ENCODE results near the gene LTF.

The LTF gene

GRCh38 chr3:46469680-46470357 lies 5.1 kb upstream of the LTF start:
- no peak for DNase-seq (ENCODE audit: low read depth, low spot score)

- DNase-seq (ENCODE audit: low read depth, low spot score) = no peak
Observed at GRCh38 chr3:46468753-46469600, 4.3 kb upstream of the LTF start.

DNA sequence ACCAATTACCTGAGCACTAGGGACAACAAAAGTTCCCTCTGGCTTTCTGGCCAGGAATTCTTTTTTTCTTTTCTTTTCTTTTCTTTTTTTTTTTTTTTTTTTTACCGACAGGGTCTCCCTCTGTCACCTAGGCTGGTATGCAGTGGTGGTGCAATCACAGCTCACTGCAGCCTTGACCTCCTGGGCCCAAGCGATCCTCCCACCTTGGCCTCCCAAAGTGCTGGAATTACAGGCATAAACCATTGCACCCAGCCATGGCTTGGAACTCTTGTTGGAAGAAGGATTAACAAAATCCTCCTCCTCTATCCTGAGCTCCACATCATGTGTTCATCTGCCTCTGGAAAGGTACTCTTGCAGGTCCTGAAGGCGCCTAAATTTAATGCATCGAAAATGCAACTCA lies 2.9 kb upstream of the LTF start:
- DNase-seq (ENCODE audit: low read depth, low spot score) = no peak

DNA sequence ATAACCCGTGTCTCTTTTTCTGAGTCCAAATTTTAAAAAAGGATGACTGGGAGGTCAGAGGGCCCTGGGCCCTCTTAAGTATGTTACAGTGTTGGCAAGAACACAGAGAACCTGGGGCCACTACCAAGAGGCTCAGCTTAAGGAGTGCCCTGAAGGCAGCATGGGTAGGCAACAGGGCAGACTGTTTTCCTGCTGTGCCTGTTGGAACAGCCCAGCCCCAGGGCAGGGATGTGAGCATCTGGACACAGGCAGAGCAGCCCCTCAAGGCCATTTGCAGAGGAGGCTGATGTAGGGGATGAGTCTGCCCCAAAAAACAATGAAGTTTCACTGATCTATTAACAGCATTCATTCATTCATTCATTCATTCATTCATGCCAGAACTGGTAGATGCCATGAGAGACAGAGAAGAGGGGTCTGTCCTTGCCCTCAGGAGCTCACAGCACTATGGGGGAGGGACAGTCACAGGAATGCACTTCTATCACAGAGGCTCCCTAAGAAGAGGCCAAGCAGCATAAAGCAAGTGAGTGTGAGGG lies 2.2 kb upstream of the LTF start:
- no peak for DNase-seq (ENCODE audit: low read depth, low spot score)

GRCh38 chr3:46466273-46466672 lies 1.6 kb upstream of the LTF start:
- no peak for DNase-seq (ENCODE audit: low read depth, low spot score)

- no peak for DNase-seq (ENCODE audit: low read depth, low spot score)
Observed at GRCh38 chr3:46465196-46465520, 453 bp upstream of the LTF start.

GRCh38 chr3:46463868-46464241 lies 850 bp downstream of the LTF start:
- no peak for DNase-seq (ENCODE audit: low read depth, low spot score)

GRCh38 chr3:46463120-46463867 lies 1.4 kb downstream of the LTF start:
- DNase-seq (ENCODE audit: low read depth, low spot score) = no peak

- DNase-seq (ENCODE audit: low read depth, low spot score) = no peak
Observed at GRCh38 chr3:46462511-46462910, 2.2 kb downstream of the LTF start.

DNA sequence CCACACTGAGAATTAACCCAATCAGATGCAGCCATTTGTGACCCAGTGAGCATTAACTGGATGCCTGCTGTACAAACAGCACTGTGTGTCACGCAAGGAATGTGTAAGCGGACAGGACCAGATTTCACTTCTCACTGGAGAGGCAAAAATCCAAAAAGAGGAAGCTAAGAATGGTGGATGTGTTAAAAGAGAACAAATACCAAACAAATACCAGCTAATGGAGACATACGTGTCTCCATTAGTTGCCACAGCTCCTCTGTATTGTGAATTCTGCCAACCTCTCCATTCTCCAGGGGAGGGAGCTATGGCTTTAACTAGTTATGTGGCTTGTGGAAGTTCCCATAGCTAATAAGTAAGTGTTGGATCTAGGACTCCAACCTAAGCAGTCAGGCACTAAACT lies 2.6 kb downstream of the LTF start:
- no peak for DNase-seq (ENCODE audit: low read depth, low spot score)

DNA sequence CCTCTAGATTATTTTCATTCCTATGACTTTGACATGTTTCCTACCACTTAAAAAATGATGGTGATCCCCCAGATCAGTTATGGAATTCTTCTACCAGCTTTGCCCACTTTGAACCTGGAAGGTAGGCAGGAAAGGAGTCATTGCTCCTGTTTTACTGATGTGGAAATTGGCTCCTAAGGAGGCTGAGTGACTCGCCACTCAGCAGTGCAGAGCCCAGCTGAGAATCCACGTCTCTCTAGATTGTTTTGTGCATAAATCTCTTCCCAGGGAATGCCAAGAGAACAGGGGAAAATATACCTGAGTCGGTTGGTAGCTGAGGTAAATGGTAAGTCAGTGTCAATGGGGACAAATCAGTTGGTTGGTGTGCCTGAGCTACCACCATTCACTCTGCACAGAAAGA lies 4.7 kb downstream of the LTF start:
- DNase-seq (ENCODE audit: low read depth, low spot score) = no peak

DNA sequence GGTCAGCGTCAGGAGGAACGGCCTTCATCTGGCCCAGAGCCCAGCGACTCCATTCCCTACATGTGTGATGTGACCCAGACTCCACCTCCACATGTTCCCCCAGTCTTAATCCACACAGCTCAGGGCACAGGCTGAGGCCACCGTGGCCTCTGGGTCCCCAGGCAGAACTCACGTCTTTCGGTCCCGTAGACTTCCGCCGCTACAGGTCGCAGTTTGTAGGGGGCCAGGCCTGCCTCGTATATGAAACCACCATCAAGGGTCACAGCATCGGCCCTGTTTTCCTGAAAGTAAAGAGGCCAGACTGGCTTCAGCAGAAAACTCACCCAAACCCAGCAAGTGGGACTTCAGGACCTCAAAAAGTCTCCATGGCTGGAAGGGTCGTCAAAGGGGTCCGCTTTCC lies 8.6 kb downstream of the LTF start:
- DNase-seq (ENCODE audit: low read depth, low spot score) = no peak

DNA sequence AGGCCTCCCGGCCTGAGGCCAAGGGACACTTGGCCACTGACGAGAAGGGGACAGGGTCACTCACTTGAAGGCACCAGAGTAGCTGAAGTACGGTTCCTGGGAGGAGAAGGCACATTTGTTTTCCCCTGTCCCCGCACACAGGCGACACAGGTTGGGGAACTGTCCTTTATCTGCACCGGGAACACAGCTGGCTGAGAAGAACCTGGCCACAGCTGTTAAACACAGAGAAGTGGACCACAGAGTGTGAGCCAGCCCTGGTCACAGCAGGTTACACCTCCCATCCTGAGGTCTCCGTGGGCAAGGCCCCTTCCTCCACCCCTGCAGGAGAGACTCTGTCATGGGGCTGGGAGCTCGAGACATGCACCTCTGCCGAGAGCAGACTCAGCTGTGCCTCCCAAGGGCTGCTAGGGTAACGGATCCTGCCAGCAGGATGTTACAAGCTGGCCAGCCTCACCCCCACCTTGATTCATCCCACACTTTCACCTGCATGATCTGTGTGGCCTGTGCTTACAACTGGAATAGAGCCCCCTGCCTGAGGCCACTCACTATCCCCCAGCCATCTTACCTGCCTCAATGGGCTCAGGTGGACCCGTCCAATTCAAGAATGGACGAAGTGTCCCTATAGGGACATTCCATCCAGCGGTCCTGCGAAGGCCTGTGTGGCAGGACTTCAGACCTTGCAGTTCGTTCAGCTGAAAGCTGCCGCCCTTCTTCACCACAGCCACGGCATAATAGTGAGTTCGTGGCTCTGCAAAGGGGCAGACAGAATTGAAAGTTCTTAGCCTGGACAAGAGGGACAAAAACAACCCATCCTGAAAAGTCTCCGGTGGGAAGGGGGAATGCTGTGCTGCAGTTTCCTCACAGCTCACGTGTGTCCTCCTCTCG lies 9.2 kb downstream of the LTF start:
- DNase-seq (ENCODE audit: low read depth, low spot score) = no peak

- DNase-seq (ENCODE audit: low read depth, low spot score) = no peak
Observed at GRCh38 chr3:46454606-46455005, 10.1 kb downstream of the LTF start.

DNA sequence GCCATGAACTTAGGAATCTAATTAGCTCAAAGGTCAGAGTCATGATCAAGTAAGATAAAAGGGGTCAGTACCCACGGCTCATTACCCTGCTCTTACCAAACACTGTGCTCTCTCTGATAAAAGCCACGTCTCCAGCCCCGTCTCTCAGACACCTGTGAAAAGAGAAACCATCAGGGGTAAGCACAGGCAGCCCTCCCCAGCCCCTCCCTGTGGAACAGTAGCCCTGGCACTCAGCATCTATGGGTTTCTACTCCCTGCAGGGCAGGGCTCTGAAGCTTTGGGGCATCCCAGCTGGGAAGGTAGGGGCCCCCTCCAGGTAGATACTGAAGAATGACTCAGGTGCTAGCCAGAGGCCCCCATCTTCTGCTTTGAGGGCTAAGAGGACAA lies 10.5 kb downstream of the LTF start:
- no peak for DNase-seq (ENCODE audit: low read depth, low spot score)

DNA sequence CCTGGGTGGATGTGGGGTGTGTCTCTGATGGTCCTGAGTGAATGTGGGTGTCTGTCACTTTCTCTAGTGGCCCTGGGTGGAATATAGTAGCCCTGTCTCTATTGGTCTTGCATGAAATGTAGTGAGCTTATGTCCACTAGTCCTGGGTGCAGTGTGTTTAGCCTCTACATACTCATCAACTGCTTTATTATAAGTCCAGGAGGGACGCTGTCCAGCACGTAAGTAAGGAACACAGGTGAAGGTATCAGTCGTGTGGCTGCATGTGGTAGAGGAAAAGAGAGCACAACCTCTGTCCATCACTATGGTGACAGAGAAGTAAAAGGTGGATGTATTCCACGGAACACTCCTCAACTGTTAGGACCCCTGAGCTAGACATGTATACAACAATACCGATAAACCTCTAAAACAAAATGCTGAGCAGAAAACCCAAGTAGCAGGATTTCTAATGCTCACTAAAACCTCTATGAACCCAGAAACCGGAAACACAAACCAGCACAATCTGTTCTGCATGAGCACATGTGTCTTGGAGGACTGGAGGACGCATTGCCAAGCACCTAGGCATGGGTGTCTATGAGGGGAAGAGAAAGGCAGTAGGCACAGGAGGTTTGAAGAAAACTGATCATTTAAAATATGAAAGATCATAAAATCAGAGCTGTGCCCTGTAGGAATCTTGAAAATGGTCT lies 11.0 kb downstream of the LTF start:
- no peak for DNase-seq (ENCODE audit: low read depth, low spot score)

DNA sequence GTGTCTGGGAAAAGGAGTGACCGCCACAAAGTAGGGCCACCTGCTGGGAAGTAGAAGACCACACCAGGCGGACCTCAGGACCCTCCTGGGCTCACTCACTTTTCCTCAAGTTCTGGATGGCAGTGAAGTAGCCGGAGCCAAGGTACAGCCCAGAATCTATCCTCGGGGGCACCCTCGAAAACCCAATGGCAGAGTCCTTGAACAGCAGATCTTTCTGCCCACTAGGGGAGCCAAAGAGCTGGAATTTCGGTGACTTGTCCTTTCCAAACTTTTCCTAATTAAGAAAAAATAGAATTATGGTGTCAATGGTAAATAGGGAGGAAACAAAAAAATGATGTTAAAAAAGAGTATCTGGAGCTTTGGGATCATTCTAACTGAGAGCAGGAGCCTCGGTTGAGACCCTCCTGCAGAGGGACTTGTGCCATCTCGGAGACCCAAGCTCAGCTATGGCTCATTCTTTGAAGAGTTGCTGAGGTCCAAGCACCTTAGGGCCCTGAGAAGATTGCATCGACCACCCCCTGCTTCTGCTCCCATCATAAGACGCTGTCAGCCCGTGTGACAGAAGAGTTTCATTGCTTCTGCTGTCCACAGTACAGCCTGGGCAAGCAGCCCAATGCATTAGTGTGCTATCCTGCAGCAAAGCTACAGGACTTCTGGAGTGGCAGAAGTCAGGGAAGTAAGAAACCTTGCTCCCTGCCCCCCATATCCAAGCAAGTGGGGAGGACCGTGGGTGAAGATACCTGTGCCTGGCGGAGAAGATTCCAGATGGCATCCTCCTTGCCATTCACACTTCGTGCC lies 14.8 kb downstream of the LTF start:
- DNase-seq (ENCODE audit: low read depth, low spot score) = no peak

GRCh38 chr3:46448721-46449120 lies 16.0 kb downstream of the LTF start:
- no peak for DNase-seq (ENCODE audit: low read depth, low spot score)

GRCh38 chr3:46447228-46447985 lies 17.3 kb downstream of the LTF start:
- no peak for DNase-seq (ENCODE audit: low read depth, low spot score)
